ENCODE measurements around the gene TAF4B.
"Not testable (repeated sequence)": the region's sequence is repeated elsewhere in the genome, so short reads cannot be mapped to it uniquely, and the experiment has no call there.

TAF4B gene

GRCh38 chr18:26303222-26303621, 77.0 kb downstream of the TAF4B start:
- not testable (repeated sequence) for DNase-seq (ENCODE audit: low read depth in 4 of 4, low spot score in 1 of 4)

DNA sequence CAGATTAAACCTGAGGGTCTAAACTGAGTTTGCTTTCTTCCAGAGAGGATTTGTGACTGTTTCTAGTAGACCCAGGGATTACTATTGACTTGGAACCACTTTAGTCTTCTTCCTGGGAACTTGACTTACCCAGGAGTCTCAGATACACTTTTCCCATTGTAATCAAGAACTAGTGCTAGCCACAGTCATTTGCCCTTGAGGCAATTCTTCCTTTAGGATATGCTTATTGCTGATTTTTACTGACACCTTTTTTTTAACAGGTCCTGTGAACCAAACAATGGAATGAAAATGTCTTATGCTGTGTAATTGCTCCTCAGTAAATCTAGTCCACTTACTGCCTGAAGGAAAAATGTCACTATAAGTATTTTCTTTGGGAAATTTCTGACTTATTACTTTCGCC, 78.3 kb downstream of the TAF4B start:
- DNase-seq (ENCODE audit: low read depth in 4 of 4, low spot score in 1 of 4), result no peak

GRCh38 chr18:26307161-26307773, 81.0 kb downstream of the TAF4B start:
- no peak for DNase-seq (ENCODE audit: low read depth in 4 of 4, low spot score in 1 of 4)

- no peak for DNase-seq (ENCODE audit: low read depth in 4 of 4, low spot score in 1 of 4)
Observed at GRCh38 chr18:26309281-26309680, 83.0 kb downstream of the TAF4B start.

- DNase-seq (ENCODE audit: low read depth in 4 of 4, low spot score in 1 of 4), result no peak
Observed at GRCh38 chr18:26312199-26312598, 86.0 kb downstream of the TAF4B start.

DNA sequence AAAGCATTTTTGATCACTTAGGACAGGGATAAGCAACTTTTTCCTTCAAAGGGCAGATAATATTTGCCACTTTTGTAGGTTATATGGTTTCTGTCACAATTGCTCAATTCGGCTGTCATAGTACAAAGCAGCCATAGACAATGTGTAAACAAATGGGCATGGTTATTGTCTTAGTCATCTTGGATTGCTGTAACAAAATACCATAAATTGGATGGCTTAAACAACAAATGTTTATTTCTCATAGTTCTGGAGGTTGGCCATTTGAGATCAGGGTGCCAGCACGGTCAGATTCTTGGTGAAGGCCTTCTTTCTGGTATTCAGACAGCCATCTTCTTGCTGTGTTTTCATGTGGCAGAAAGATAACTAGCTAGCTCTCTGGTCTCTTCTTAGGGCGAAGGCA, 91.2 kb downstream of the TAF4B start:
- DNase-seq (ENCODE audit: low read depth in 4 of 4, low spot score in 1 of 4), result no peak

DNA sequence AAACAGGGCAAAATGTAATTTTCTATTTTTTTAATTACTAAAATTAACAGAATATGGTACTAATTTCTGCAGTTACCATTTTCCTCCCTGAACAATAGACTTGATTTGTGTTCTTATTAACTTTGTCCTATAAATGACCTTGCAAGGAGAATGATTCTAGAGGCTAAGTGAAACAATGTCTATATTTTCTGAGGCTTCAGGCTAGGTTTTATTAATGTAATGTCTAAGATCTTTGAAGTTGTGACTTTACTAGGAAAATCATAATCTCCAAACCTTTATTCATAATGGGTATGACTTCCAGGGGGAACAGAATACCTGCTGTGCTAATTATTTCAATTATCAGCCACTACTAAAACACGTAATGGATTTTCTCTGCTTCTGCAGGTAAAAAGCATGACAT, 94.4 kb downstream of the TAF4B start:
- no peak for DNase-seq (ENCODE audit: low read depth in 4 of 4, low spot score in 1 of 4)

DNA sequence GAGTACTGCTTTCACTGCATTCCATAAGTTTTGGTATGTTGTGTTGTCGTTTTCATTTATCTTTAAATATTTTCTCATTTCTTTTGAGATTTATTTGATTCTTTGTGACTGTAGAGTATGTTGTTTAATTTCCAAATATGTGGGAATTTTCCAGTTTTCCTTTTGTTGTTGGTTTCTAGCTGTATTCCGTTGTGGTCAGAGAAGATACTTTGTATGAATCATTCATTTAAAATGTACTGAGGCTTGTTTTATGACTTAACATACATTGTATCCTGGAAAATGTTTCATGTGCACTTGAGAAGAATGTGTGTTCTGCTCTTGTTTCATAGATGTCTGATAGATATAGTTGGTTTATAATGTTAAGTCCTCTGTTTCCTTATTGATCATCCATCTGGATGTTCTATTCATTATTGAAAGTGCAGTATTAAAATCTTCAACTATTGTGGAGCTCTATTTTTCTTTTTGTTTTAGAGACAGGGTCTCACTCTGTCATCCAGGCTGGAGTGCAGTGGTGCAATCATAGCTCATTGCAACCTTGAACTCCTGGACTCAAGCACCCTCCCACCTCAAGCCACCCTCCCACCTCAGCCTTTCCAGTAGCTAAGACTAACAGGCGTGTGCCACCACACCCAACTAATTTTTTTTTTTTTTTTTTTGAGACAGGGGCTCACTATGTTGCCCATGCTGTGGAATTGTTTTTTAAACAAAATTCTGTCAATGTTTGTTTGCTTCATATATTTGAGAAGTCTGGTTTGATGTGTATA, 96.8 kb downstream of the TAF4B start:
- DNase-seq (ENCODE audit: low read depth in 4 of 4, low spot score in 1 of 4), result no peak

DNA sequence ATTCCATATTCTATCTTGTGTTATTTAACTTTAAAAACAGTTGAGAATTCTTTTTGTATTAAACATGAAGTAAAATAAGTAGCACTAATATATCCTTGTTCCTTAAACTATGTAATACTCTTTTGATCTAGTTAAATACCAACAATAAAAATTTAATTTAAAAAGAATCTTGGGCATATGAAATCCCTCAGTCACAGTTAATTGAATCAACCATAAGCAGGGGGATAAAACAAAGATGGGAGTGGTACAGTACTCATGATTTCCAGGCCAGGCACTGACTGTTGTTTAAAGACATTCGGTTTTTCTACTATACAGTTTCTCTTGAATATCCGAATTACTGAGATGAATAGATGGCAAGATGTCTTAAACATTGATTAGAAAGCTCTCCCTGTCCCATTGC, 99.5 kb downstream of the TAF4B start:
- no peak for DNase-seq (ENCODE audit: low read depth in 4 of 4, low spot score in 1 of 4)

GRCh38 chr18:26327062-26327461, 100.8 kb downstream of the TAF4B start:
- no peak for DNase-seq (ENCODE audit: low read depth in 4 of 4, low spot score in 1 of 4)

DNA sequence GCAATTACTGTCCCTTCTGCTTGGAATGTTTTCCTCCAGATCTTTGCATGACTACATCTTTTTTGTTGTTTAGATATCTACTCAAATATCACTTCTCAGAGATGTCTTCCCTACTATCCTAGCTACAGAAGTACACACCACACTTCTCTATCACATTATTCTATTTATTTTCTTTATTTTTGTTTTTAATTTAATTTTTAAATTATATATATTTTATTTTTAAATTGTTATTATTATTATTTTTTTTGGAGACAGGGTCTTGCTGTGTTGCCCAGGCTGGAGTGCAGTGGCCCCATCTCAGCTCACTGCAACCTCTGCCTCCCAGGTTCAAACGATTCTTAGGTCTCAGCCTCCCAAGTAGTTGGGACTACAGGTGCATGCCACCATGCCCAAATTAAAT, 106.7 kb downstream of the TAF4B start:
- no peak for DNase-seq (ENCODE audit: low read depth in 4 of 4, low spot score in 1 of 4)

- DNase-seq (ENCODE audit: low read depth in 4 of 4, low spot score in 1 of 4), result no peak
Observed at GRCh38 chr18:26335156-26335555, 108.9 kb downstream of the TAF4B start.

GRCh38 chr18:26335571-26336487, 109.6 kb downstream of the TAF4B start:
- DNase-seq (ENCODE audit: low read depth in 4 of 4, low spot score in 1 of 4), result no peak

DNA sequence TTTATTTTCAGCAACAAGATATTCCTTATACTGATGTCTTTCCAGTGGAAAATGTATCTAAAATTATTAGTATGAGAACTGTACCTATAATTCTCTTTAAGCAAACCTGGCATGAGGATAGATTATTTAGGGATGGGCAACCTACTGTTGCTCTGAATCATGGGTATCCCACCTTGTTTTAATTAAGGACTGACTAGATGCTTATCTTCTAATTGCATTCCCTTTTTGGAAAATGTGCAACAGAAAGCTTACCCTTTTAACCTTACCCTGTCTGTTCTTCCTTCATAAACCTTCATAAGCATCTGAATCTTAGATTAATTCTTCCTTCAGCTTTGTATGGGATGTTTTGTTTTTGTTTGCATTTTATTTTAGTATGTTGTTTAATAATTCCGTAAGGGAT, 110.3 kb downstream of the TAF4B start:
- DNase-seq (ENCODE audit: low read depth in 4 of 4, low spot score in 1 of 4), result no peak

- no peak for DNase-seq (ENCODE audit: low read depth in 4 of 4, low spot score in 1 of 4)
Observed at GRCh38 chr18:26342646-26343045, 116.4 kb downstream of the TAF4B start.

DNA sequence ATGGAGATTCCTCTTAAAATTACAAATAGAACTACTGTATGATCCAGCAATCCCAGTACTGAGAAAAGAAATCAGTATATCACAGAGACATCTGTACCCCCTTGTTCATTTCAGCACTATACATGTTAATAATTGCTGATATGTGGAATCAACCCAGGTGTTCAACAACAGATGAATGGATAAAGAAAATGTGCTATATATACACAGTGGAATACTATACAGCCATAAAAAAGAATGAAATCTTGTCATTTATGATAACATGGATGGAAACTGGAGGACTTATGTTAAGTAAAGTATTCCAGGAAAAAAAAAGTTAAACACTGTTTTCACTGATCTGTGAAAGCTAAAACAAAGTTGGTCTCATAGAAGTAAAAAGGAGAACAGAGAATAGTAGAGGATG, 124.7 kb downstream of the TAF4B start:
- DNase-seq (ENCODE audit: low read depth in 4 of 4, low spot score in 1 of 4), result no peak

GRCh38 chr18:26356045-26356785, 130.0 kb downstream of the TAF4B start:
- DNase-seq (ENCODE audit: low read depth in 4 of 4, low spot score in 1 of 4), result no peak

DNA sequence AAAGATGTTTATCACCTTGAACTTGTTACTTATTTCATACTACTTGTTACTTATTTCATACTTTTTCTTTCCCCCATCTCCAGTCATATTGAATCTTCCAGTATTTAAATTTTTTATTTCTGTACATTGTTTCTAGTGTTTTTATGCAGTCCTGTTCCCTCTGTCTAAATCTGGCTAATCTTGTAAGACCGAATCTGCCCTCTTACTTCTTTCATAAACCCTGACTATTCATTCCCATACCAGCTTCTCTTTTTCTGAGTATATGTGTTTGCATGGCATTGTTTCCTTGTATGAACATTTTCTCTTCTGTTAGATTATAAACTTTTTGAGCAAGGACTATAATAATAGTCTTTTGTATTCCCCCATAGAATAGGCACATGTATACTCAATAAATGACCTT, 131.7 kb downstream of the TAF4B start:
- DNase-seq (ENCODE audit: low read depth in 4 of 4, low spot score in 1 of 4), result no peak

DNA sequence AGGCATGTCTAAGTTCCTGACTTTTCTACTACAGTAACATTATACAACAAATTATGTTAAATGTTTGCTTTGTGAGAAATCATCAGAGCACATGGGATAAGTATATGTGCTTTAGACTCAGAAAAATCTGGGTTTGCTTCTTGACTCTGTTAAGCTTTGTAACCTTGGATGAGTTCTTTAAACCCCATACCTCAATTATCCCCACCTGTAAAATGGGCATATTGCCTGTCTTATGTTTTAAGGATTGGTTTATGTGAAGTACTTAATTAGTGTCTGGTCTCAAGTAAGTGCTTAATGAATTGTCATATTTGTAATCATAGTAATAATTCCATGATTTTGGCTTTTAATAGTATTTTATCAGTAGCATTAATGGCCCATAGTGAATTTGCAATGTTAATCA, 135.8 kb downstream of the TAF4B start:
- no peak for DNase-seq (ENCODE audit: low read depth in 4 of 4, low spot score in 1 of 4)

- DNase-seq (ENCODE audit: low read depth in 4 of 4, low spot score in 1 of 4), result no peak
Observed at GRCh38 chr18:26367425-26367824, 141.2 kb downstream of the TAF4B start.

- no peak for DNase-seq (ENCODE audit: low read depth in 4 of 4, low spot score in 1 of 4)
Observed at GRCh38 chr18:26370037-26370436, 143.8 kb downstream of the TAF4B start.
